Uterus (tissue), 4 donors: Measurements from ENCODE around the gene GRHL3. TPM values are rescaled to one million over a fixed set of nuclear protein-coding genes. Genes with fewer than 3 reads are reported as not detected.

ENCODE experiments used
- DNase-seq, 2 donors: peaks; one replicate each; pipeline ENCODE4 v3.0.0-alpha.2; 2019 to 2020
- H3K27ac ChIP-seq, 2 donors: fragments of 200-600 bp; sonication (generic); 1 replicate in 1 of 2; 2 replicates in 1 of 2; pipeline ENCODE4 v1.5.1; 2016 to 2018
- H3K27me3 ChIP-seq, 2 donors: fragments of 200-600 bp; sonication (generic); one replicate each; pipeline ENCODE4 v1.5.1; 2018 to 2019; ENCODE audit warnings: control low read depth in 1 of 2
- H3K36me3 ChIP-seq, 2 donors: fragments of 200-600 bp; sonication (generic); one replicate each; pipeline ENCODE4 v1.5.1; 2019; ENCODE audit warnings: control low read depth in 1 of 2
- H3K4me1 ChIP-seq, 2 donors: fragments of 200-600 bp; sonication (generic); one replicate each; pipeline ENCODE4 v1.5.1; 2018 to 2019; ENCODE audit warnings: control low read depth in 1 of 2
- H3K4me3 ChIP-seq, 2 donors: fragments of 200-600 bp; sonication (generic); 1 replicate in 1 of 2; 2 replicates in 1 of 2; pipeline ENCODE4 v1.5.1; 2018 to 2019; ENCODE audit warnings: mild to moderate bottlenecking in 1 of 2
- H3K9me3 ChIP-seq, 2 donors: fragments of 200-600 bp; sonication (generic); one replicate each; pipeline ENCODE4 v1.5.1; 2019; ENCODE audit warnings: control low read depth in 1 of 2
- POLR2A ChIP-seq, 2 donors: fragments of 450-650 bp; IDR thresholded peaks; one replicate each; pipeline ENCODE4 v1.6.1; 2016; ENCODE audit warnings: antibody characterized with exemption in 2 of 2, mild to moderate bottlenecking in 1 of 2, moderate library complexity in 1 of 2
- intact Hi-C: fragments of 100-400 bp; cut with DNase I; formaldehyde crosslinking; loops from one replicate; pipeline ENCODE4 v1.15.1; 2023; ENCODE audit warnings: low total_unique reads
- total RNA-seq, 4 donors: library from RNA; depleted of rRNA in 3 of 4; stranded (reverse); fragments of >200 nt in 3 of 4; gene quantifications; one replicate each; pipeline versions ENCODE4 v1.1.0 to v1.2.4, GENCODE V29; 2014 to 2023
- TF ChIP-seq, protein P1 (sequence below), 4 experiments: fragments of 200-600 bp in 2 of 4; fragments of 450-650 bp in 2 of 4; sonication (generic) in 2 of 4; IDR thresholded peaks; one replicate each; pipeline ENCODE4 v1.5.1; 2016 to 2019; ENCODE audit warnings: antibody characterized with exemption in 4 of 4, mild to moderate bottlenecking in 2 of 4, moderate library complexity in 1 of 4
- donor health status: DM: yes; HTN: yes; CAD: no.

GRHL3 gene
- total RNA-seq, 4 donors from 2014 or later: 0.15 to 0.35 TPM; not detected in 2

DNA sequence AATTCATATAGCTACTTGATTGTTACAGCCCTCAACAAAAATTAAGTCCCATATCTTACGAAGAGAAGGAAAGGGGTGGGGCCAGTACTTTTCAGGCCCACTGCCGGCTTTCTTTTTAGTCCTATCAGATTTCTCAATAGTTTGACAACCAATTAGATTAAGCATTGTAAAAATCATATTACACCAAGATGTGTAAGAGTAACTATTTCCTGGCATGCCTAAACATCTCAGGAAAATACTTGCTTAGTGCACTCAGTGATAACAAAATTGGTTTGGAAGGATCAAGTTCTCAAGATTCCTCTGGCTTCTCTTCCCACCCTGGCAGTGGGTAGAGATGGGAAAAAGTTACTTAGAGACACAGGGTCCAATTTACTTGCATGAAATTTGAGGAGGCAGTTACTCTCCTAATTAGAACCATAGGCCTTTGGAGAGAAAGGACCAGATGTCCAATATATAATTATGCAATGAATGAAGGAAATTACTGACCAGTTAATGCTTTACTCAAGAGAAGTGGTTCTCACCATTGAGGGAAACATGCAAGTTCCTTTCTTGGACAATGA lies 64.3 kb downstream of the GRHL3 start:
- intact Hi-C loops: no loop called here
- no peak for DNase-seq

GRCh38 chr1:24384251-24385090 lies 65.3 kb downstream of the GRHL3 start:
- intact Hi-C loops: no loop called here
- DNase-seq: no peak

More for the DNA sequence above, 64.3 kb downstream of the GRHL3 start:
- Histone ChIP-seq H3K36me3 (no peaks in the 10 kb centered on the region), H3K27me3 (no peaks in the 10 kb centered on the region), H3K4me1 (no peaks in the 10 kb centered on the region), H3K9me3 (no peaks in the 10 kb centered on the region), H3K27ac (no peak overlapping the region), H3K4me3 (no peak overlapping the region)
- TF ChIP-seq, protein P1, sequence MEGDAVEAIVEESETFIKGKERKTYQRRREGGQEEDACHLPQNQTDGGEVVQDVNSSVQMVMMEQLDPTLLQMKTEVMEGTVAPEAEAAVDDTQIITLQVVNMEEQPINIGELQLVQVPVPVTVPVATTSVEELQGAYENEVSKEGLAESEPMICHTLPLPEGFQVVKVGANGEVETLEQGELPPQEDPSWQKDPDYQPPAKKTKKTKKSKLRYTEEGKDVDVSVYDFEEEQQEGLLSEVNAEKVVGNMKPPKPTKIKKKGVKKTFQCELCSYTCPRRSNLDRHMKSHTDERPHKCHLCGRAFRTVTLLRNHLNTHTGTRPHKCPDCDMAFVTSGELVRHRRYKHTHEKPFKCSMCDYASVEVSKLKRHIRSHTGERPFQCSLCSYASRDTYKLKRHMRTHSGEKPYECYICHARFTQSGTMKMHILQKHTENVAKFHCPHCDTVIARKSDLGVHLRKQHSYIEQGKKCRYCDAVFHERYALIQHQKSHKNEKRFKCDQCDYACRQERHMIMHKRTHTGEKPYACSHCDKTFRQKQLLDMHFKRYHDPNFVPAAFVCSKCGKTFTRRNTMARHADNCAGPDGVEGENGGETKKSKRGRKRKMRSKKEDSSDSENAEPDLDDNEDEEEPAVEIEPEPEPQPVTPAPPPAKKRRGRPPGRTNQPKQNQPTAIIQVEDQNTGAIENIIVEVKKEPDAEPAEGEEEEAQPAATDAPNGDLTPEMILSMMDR (IDR thresholded peaks at IDR 0.05): no peak
- TF ChIP-seq POLR2A (IDR thresholded peaks at IDR 0.05): no peak

GRCh38 chr1:24385160-24385940 lies 66.2 kb downstream of the GRHL3 start:
- Histone ChIP-seq H3K27me3 (no peaks in the 10 kb centered on the region), H3K4me3 (no peak overlapping the region), H3K27ac (no peak overlapping the region), H3K4me1 (no peaks in the 10 kb centered on the region), H3K9me3 (no peaks in the 10 kb centered on the region), H3K36me3 (no peaks in the 10 kb centered on the region)
- intact Hi-C loops: no loop called here
- DNase-seq: no peak
- TF ChIP-seq POLR2A (IDR thresholded peaks at IDR 0.05): no peak
- TF ChIP-seq, protein P1 (IDR thresholded peaks at IDR 0.05): no peak

More at GRCh38 chr1:24384251-24385090, 65.3 kb downstream of the GRHL3 start:
- no peaks in the 10 kb centered on the region for H3K36me3 ChIP-seq
- no peaks in the 10 kb centered on the region for H3K4me1 ChIP-seq
- no peaks in the 10 kb centered on the region for H3K9me3 ChIP-seq
- H3K27ac ChIP-seq: no peak overlapping the region
- H3K4me3 ChIP-seq: no peak overlapping the region
- TF ChIP-seq, protein P1 (IDR thresholded peaks at IDR 0.05): no peak
- TF ChIP-seq POLR2A (IDR thresholded peaks at IDR 0.05): no peak
- H3K27me3 ChIP-seq: no peaks in the 10 kb centered on the region

- no peak overlapping the region for H3K4me3 ChIP-seq
- H3K27me3 ChIP-seq: no peaks in the 10 kb centered on the region
- no peak for DNase-seq
- H3K27ac ChIP-seq: no peak overlapping the region
- H3K36me3 ChIP-seq: no peaks in the 10 kb centered on the region
- intact Hi-C loops: no loop called here
- H3K4me1 ChIP-seq: no peaks in the 10 kb centered on the region
- TF ChIP-seq POLR2A (IDR thresholded peaks at IDR 0.05): no peak
- TF ChIP-seq, protein P1 (IDR thresholded peaks at IDR 0.05): no peak
- no peaks in the 10 kb centered on the region for H3K9me3 ChIP-seq
Observed at GRCh38 chr1:24386241-24386640, 67.1 kb downstream of the GRHL3 start.
